Activated naive CD4-positive, alpha-beta T cell treated with anti-CD3 and anti-CD28 coated beads, Interleukin-2, amount 10 ng/mL, durations not matched to agents 7 days and 5 days (primary cell): Measurements from ENCODE around the gene ALDH8A1.
A peak's percentile ranks its signal among the peaks of the same experiment; 100 is the strongest.
"Not testable (repeated sequence)": the region's sequence is repeated elsewhere in the genome, so short reads cannot be mapped to it uniquely, and the experiment has no call there.

Experiments used
- CTCF ChIA-PET: fragments of 350-600 bp; sonication (Branson Sonifier 250); formaldehyde crosslinking; loops from one replicate; lab custom pipeline; 2021; ENCODE audit warnings: antibody characterized with exemption; lab: Charles Lee
- DNase-seq: peaks from one replicate; pipeline ENCODE4 v3.0.0-alpha.2; 2020
- H3K27ac Mint-ChIP-seq: one replicate; pipeline ENCODE4 v1.8.0; 2021; ENCODE audit warnings: mild to moderate bottlenecking, moderate library complexity, mixed read lengths
- H3K27me3 Mint-ChIP-seq: one replicate; pipeline ENCODE4 v1.8.0; 2021; ENCODE audit warnings: mild to moderate bottlenecking, mixed read lengths
- H3K36me3 Mint-ChIP-seq: one replicate; pipeline ENCODE4 v1.8.0; 2021; ENCODE audit warnings: mixed read lengths
- H3K4me1 Mint-ChIP-seq: one replicate; pipeline ENCODE4 v1.8.0; 2021; ENCODE audit warnings: mixed read lengths
- H3K4me3 Mint-ChIP-seq: one replicate; pipeline ENCODE4 v1.8.0; 2021; ENCODE audit warnings: mild to moderate bottlenecking, moderate library complexity, mixed read lengths
- H3K9me3 Mint-ChIP-seq: one replicate; pipeline ENCODE4 v1.8.0; 2021; ENCODE audit warnings: mixed read lengths

The ALDH8A1 gene

GRCh38 chr6:134911547-134911946, 38.4 kb downstream of the ALDH8A1 start:
- H3K27ac Mint-ChIP-seq = no peak overlapping the region
- CTCF ChIA-PET = interaction anchor here (1.4 kb wide), 1 partner anchor 30 kb away, joined by 3 read pairs; no protein-coding TSS in a partner anchor
- no peak for DNase-seq
- H3K27me3 Mint-ChIP-seq = peaks cover 21% of the 10 kb centered on the region
- no peaks in the 10 kb centered on the region for H3K4me1 Mint-ChIP-seq
- H3K36me3 Mint-ChIP-seq = no peaks in the 10 kb centered on the region
- no peaks in the 10 kb centered on the region for H3K9me3 Mint-ChIP-seq
- no peak overlapping the region for H3K4me3 Mint-ChIP-seq

GRCh38 chr6:134910593-134910935, 39.3 kb downstream of the ALDH8A1 start:
- Mint-ChIP-seq H3K4me3 (no peak overlapping the region), H3K9me3 (no peaks in the 10 kb centered on the region), H3K27ac (no peak overlapping the region), H3K27me3 (peaks cover 21% of the 10 kb centered on the region), H3K36me3 (no peaks in the 10 kb centered on the region), H3K4me1 (no peaks in the 10 kb centered on the region)
- no peak for DNase-seq
- CTCF ChIA-PET = interaction anchor here (1.4 kb wide), 1 partner anchor 30 kb away, joined by 4 read pairs; no protein-coding TSS in a partner anchor

DNA sequence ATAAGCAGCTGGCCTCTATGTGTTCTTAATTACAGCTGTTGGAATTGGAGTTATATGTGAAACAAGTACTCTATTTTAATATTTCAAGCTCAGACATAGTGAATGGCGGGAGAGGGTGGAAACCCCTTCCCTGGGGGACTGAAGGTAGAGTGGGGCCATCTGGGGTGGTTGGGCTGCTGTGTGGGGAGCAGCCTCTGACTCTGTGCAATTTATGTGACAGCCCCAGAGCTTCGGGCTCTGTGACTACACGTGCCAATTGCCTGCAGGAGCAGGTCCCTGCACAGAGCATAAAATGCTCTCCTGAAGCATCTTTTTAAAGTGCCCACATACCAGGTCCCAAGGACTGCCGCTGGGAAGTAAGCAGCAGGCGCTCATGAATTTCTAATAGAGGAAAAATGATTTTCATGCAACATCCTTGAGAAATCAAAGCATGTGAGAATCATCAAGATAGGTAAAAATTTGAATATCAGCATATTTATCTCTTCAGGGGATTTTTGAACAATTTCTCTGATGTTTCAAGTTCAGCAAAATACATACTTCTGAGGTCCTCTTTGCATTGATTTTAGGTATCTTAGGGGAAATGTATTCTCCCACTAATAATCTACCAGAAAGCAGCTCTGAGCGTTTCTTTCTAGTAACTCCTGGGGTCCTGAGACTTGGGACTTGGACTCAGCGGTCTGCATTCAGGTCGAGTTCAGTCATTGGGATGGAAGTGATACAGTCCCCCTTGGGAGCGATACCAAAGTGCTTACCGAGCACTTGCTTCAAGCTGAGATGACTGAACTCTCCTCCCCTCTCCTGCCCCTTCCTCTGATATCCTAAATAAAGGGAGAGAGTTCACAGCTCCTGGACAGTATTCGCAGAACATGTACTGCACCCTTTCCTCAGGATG, 40.0 kb downstream of the ALDH8A1 start:
- H3K9me3 Mint-ChIP-seq = no peaks in the 10 kb centered on the region
- peaks cover 21% of the 10 kb centered on the region for H3K27me3 Mint-ChIP-seq
- no peak overlapping the region for H3K27ac Mint-ChIP-seq
- CTCF ChIA-PET = interaction anchor here (1.0 to 1.4 kb wide), 2 partner anchors 27 to 31 kb away, joined by 3 to 4 read pairs; no protein-coding TSS in a partner anchor
- no peaks in the 10 kb centered on the region for H3K4me1 Mint-ChIP-seq
- H3K4me3 Mint-ChIP-seq = no peak overlapping the region
- no peak for DNase-seq
- H3K36me3 Mint-ChIP-seq = no peaks in the 10 kb centered on the region

DNA sequence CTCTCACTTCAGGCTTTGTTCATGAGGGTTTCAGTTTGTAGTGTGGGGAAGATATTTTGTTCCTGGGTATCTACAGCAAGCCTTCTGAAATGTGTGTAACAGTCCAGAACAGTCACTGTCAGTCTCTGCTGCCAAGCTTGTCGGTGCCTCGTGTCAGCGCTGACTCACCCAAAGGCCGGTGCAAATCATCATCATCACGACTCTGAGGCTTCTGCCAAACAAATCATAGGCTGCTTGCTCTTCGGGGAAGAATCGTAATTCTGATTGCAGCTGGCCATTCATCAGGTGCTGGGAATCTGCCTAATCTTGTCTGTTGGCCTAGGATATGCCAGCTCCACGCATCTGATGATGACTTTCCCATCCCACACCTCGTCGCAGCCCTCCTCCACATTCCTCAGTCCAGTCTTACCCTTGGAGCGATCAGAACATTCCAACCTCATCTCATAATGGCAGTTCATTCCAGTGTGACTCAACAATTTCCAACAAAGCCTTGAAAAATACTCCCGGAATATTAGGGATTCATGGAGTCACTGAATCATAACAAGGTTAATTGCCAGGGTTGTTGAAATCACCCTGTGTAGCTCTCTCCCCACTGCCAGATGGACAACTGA, 40.9 kb downstream of the ALDH8A1 start:
- DNase-seq = peak; percentile 27

GRCh38 chr6:134904731-134905130, 45.2 kb downstream of the ALDH8A1 start:
- H3K4me1 Mint-ChIP-seq, DNase-seq, H3K4me3 Mint-ChIP-seq, H3K9me3 Mint-ChIP-seq, H3K36me3 Mint-ChIP-seq, H3K27ac Mint-ChIP-seq: not testable (repeated sequence)
- CTCF ChIA-PET = interaction anchor here (1.4 to 2.0 kb wide), 2 partner anchors 24 to 36 kb away, joined by 3 to 4 read pairs; no protein-coding TSS in a partner anchor
- H3K27me3 Mint-ChIP-seq = peaks cover 15% of the 10 kb centered on the region

More for the DNA sequence above, 40.9 kb downstream of the ALDH8A1 start:
- H3K36me3 Mint-ChIP-seq = no peaks in the 10 kb centered on the region
- no peaks in the 10 kb centered on the region for H3K4me1 Mint-ChIP-seq
- H3K9me3 Mint-ChIP-seq = no peaks in the 10 kb centered on the region
- no peak overlapping the region for H3K27ac Mint-ChIP-seq
- peaks cover 21% of the 10 kb centered on the region for H3K27me3 Mint-ChIP-seq
- no peak overlapping the region for H3K4me3 Mint-ChIP-seq
- CTCF ChIA-PET = interaction anchor here (1.0 kb wide), 2 partner anchors 26 to 38 kb away, joined by 3 to 5 read pairs; no protein-coding TSS in a partner anchor

DNA sequence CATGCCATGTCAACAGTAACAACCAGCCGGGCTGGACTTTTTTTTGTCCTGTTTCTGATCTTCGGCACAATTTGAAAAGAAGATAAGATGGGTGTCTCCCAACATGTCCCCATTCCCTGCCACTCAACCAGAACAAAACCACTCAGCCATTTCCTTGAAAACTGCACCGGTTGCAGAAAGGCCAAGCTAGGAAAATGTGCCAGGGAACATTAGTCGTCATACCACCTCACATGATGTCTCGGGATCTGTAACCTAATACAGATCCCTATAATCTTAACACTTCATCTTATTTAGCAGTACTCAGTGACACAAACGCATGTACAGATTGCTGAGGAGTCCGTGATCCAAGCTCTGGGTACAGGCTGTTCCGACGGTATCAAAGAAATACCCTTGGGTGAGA, 46.5 kb downstream of the ALDH8A1 start:
- DNase-seq = no peak
- Mint-ChIP-seq H3K9me3 (no peaks in the 10 kb centered on the region), H3K27me3 (peaks cover 4% of the 10 kb centered on the region), H3K27ac (no peak overlapping the region), H3K4me1 (no peaks in the 10 kb centered on the region), H3K4me3 (no peak overlapping the region), H3K36me3 (no peaks in the 10 kb centered on the region)
- CTCF ChIA-PET = interaction anchor here (0.6 to 2.0 kb wide), 3 partner anchors 15 to 37 kb away, joined by 3 to 4 read pairs (median 4); no protein-coding TSS in a partner anchor

- Mint-ChIP-seq H3K4me1 (no peaks in the 10 kb centered on the region), H3K4me3 (no peak overlapping the region), H3K27ac (no peak overlapping the region), H3K27me3 (no peaks in the 10 kb centered on the region), H3K9me3 (no peaks in the 10 kb centered on the region), H3K36me3 (no peaks in the 10 kb centered on the region)
- DNase-seq = no peak
- CTCF ChIA-PET = interaction anchor here (0.6 to 2.0 kb wide), 3 partner anchors 15 to 38 kb away, joined by 3 to 4 read pairs (median 4); no protein-coding TSS in a partner anchor
These were observed 47.0 kb downstream of the ALDH8A1 start for GRCh38 chr6:134902936-134903335.

- CTCF ChIA-PET = interaction anchor here (0.8 to 2.0 kb wide), 2 partner anchors 20 to 22 kb away, joined by 4 read pairs; no protein-coding TSS in a partner anchor
- no peaks in the 10 kb centered on the region for H3K4me1 Mint-ChIP-seq
- no peaks in the 10 kb centered on the region for H3K27me3 Mint-ChIP-seq
- H3K36me3 Mint-ChIP-seq = no peaks in the 10 kb centered on the region
- H3K4me3 Mint-ChIP-seq = no peak overlapping the region
- H3K27ac Mint-ChIP-seq = no peak overlapping the region
- no peaks in the 10 kb centered on the region for H3K9me3 Mint-ChIP-seq
- DNase-seq = no peak
These were observed 47.6 kb downstream of the ALDH8A1 start for GRCh38 chr6:134902074-134902861.

DNA sequence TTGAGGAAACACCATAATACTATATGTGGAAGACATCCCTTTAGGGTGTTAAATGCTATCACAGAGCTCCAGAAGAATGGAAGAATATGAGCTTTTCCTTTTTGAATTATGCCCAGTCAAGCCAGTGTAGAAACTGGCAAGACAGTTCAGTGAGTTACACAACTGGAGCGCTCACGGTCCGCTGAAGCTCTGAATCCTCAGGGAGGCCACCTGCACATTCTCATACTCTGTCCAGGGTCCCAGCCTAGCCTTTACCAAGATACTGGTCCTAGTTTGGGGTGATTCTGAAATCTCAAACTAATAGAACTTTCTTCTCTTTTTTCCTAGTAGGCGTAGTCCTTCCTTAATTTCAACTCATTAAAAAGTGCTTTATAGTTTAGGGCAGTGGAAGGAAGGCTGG, 51.3 kb downstream of the ALDH8A1 start:
- CTCF ChIA-PET = interaction anchor here (0.7 to 1.3 kb wide), 2 partner anchors 42 to 775 kb away, joined by 3 read pairs; no protein-coding TSS in a partner anchor
- Mint-ChIP-seq H3K4me3 (no peak overlapping the region), H3K36me3 (no peaks in the 10 kb centered on the region), H3K4me1 (no peaks in the 10 kb centered on the region), H3K9me3 (no peaks in the 10 kb centered on the region), H3K27ac (no peak overlapping the region), H3K27me3 (peaks cover 13% of the 10 kb centered on the region)
- DNase-seq = no peak

DNA sequence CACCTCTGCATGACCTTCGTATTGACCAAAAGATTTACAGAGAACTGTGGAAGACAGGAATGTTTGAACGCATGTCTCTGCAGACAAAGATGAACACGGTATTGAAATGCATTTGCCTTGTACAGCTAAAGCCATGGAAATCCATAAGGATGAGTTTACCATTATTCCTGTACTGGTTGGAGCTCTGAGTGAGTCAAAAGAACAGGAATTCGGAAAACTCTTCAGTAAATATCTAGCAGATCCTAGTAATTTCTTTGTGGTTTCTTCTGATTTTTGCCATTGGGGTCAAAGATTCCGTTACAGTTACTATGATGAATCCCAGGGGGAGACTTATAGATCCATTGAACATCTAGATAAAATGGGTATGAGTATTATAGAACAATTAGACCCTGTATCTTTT, 51.7 kb downstream of the ALDH8A1 start:
- CTCF ChIA-PET = not testable (repeated sequence)

GRCh38 chr6:134896910-134897309, 53.0 kb downstream of the ALDH8A1 start:
- no peaks in the 10 kb centered on the region for H3K36me3 Mint-ChIP-seq
- H3K27ac Mint-ChIP-seq = no peak overlapping the region
- CTCF ChIA-PET = no interaction called here
- H3K4me3 Mint-ChIP-seq = no peak overlapping the region
- H3K27me3 Mint-ChIP-seq = peaks cover 15% of the 10 kb centered on the region
- H3K9me3 Mint-ChIP-seq = peaks cover 5% of the 10 kb centered on the region
- no peak for DNase-seq
- H3K4me1 Mint-ChIP-seq = no peaks in the 10 kb centered on the region

More for the DNA sequence above, 51.7 kb downstream of the ALDH8A1 start:
- not testable (repeated sequence) for DNase-seq, H3K4me1 Mint-ChIP-seq, H3K36me3 Mint-ChIP-seq, H3K27ac Mint-ChIP-seq, H3K9me3 Mint-ChIP-seq, H3K4me3 Mint-ChIP-seq
- peaks cover 13% of the 10 kb centered on the region for H3K27me3 Mint-ChIP-seq

DNA sequence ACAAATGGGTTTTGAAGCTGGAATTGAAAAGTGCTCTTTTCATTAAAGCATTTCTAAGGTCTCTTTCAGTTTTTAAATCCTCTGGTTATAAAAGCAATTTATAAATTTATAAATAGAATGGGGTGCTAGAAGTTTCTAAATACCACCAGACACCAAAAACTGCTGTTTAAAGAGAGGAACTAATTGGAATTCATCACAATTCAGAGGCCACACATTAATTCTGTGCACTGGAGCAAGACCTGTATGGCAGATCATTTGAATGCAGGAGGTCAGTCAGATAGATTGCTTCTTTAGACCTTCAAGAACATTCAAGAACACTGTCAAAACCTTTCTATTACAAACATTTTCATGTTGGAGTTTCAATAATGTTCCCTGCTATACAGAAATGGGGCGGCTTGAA, 55.1 kb downstream of the ALDH8A1 start:
- Mint-ChIP-seq H3K4me3 (no peak overlapping the region), H3K36me3 (no peaks in the 10 kb centered on the region), H3K27me3 (peaks cover 31% of the 10 kb centered on the region), H3K4me1 (no peaks in the 10 kb centered on the region), H3K9me3 (peaks cover 5% of the 10 kb centered on the region), H3K27ac (no peak overlapping the region)
- DNase-seq = no peak
- CTCF ChIA-PET = no interaction called here

- peaks cover 5% of the 10 kb centered on the region for H3K9me3 Mint-ChIP-seq
- no peak for DNase-seq
- no peaks in the 10 kb centered on the region for H3K36me3 Mint-ChIP-seq
- no peaks in the 10 kb centered on the region for H3K4me1 Mint-ChIP-seq
- peaks cover 35% of the 10 kb centered on the region for H3K27me3 Mint-ChIP-seq
- no peak overlapping the region for H3K4me3 Mint-ChIP-seq
- CTCF ChIA-PET = no interaction called here
- no peak overlapping the region for H3K27ac Mint-ChIP-seq
These were observed 57.5 kb downstream of the ALDH8A1 start for GRCh38 chr6:134892362-134892761.

DNA sequence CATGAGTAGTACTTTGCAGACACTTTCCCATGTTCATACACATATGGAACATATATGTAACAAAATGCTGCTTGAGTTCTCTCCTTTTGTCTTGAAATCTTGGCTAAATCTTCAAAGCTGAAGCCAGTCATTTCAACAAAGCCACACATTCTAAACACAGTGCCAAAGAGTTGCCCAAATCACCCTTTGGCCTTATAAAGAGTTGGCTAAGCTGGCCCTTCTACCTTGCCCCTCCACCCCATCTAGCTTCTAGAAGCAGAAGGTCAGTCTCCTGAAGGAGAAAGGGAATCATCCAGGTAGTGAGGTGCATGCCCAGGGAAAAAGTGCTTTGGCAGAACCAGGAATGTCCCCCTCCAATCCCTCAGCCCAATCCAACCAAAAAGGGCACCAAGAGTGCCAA, 58.3 kb downstream of the ALDH8A1 start:
- no peaks in the 10 kb centered on the region for H3K36me3 Mint-ChIP-seq
- CTCF ChIA-PET = no interaction called here
- peaks cover 35% of the 10 kb centered on the region for H3K27me3 Mint-ChIP-seq
- H3K9me3 Mint-ChIP-seq = peaks cover 5% of the 10 kb centered on the region
- H3K27ac Mint-ChIP-seq = no peak overlapping the region
- no peaks in the 10 kb centered on the region for H3K4me1 Mint-ChIP-seq
- no peak for DNase-seq
- no peak overlapping the region for H3K4me3 Mint-ChIP-seq
